Esophagus muscularis mucosa (tissue), 4 donors: ENCODE results near the gene PRSS53.

Source experiments
- CTCF ChIP-seq, 3 experiments: fragments of 200-600 bp in 2 of 3; fragments of 450-650 bp in 1 of 3; sonication (generic) in 2 of 3; IDR thresholded peaks; one replicate each; pipeline ENCODE4 v1.5.1; 2017 to 2019; ENCODE audit warnings: antibody characterized with exemption in 3 of 3, mild to moderate bottlenecking in 2 of 3, moderate library complexity in 1 of 3
- EP300 ChIP-seq: sonication (generic); formaldehyde crosslinking; IDR thresholded peaks from one replicate; pipeline ENCODE4 v1.6.1; 2017; ENCODE audit warnings: antibody characterized with exemption
- POLR2A ChIP-seq: fragments of 450-650 bp; IDR thresholded peaks from one replicate; pipeline ENCODE4 v1.6.1; 2017; ENCODE audit warnings: antibody characterized with exemption, moderate library complexity, mild to moderate bottlenecking, low read depth
- POLR2AphosphoS5 ChIP-seq, 2 donors: sonication (generic); formaldehyde crosslinking; IDR thresholded peaks; one replicate each; pipeline ENCODE4 v1.6.1; 2017; ENCODE audit warnings: antibody characterized with exemption in 2 of 2

GRCh38 chr16:31082368-31083045, 6.2 kb downstream of the PRSS53 start:
- TF ChIP-seq POLR2AphosphoS5 (IDR thresholded peaks at IDR 0.05), result no peak
- TF ChIP-seq CTCF (IDR thresholded peaks at IDR 0.05), result no peak
- TF ChIP-seq POLR2A, result no peak
- TF ChIP-seq EP300, result no peak
